HG02623 (cell line): Measurements from ENCODE around the gene MLH3.

Experiments used
- ATAC-seq: cut with Tn5 transposase; IDR thresholded peaks from one replicate; pipeline ENCODE4 v1.9.1; 2021; ENCODE audit warnings: moderate library complexity; ENCODE audit not compliant: unreplicated experiment

The MLH3 gene

DNA sequence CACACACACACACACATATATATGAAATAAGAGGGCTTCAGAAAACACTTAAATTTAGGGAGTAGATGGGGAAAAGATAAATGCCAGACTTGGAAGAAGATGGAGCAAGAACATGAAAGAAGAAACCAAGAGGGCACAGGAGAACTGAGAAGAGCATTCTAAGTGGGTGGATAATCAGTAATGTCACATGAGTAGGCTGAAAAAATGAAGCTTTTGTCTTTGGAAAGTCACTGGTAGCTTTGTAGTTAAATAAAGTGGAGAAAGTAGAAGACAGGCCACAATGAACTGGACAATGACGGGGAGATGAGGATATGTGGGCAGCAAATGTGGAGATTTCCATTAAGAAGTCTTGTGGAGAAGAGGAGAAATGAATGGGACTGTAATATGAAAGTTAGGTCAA lies 15.9 kb upstream of the MLH3 start:
- ATAC-seq: no peak

DNA sequence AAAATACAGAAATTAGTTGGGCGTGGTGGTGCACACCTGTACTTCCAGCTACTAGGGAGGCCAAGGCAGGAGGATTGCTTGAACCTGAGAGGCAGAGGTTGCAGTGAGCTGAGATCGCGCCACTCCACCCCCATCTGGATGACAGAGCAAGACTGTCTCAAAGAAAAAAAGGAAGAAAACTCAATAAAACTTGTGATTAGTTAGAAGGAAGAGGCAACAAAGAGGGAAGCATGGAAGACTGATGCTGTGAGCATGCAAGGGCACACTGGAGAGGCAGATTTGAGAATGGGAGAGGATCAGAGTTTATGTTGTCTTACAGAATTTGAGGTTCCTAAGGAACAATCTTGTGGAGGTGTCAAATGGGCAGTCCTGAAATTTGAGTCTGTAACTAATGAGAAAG lies 15.4 kb upstream of the MLH3 start:
- no peak for ATAC-seq

DNA sequence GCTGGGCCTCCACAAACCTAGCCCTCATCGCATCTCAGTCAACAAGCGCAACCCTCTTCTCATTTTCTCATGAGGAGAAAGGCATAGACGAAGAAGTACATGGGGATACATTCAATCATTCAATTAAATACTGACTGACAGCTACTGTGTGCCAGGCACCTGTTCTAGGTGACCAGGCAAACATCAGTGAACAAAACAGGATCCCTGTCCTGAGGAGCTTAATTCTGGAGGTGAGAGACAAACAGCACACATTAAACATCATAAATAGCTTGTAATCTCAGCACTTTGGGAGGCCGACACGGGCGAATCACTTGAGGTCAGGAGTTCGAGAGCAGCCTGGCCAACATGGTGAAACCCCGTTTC lies 12.9 kb upstream of the MLH3 start:
- ATAC-seq: peak; percentile 8

DNA sequence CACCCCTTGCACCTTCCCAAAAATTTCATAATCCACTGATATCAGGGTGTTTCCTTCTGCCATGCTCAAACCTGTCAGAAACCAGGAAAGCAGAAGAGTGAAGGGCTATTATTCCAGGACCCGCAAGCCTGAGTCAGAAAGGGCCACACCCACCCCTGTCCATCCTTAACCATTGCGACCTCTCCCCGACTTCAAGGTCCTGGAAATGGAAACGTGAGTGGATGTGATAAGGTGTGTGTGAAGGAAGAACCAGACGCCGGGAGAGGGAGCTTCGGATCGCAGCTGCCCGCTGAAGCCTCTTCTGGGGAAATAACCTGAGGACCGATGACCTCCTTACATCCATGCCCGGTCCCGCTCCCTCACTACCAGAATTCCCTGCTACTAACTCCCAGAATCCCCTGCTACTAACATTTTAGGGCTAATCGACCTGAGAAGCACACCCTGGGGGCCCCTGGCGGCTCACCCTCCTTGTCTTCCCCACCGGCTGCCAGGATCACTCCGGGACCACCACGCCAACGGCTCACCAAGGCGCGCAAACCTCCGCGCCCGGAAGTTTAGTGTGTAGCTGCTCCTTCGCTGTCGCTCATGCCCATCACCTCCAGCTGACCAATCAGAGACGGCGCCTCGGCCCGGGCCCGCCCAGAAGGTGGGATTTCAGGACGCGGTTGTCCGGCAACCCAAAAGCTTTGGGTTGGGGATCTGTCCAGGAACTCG lies 12.4 kb upstream of the MLH3 start, which contains the start of gene ACYP1:
Gene ACYP1 (minus strand): TSS at position 534 of the 714 bp plus-strand sequence. CDS start 471 bp downstream, at position 63.
- peak; percentile 98 for ATAC-seq

DNA sequence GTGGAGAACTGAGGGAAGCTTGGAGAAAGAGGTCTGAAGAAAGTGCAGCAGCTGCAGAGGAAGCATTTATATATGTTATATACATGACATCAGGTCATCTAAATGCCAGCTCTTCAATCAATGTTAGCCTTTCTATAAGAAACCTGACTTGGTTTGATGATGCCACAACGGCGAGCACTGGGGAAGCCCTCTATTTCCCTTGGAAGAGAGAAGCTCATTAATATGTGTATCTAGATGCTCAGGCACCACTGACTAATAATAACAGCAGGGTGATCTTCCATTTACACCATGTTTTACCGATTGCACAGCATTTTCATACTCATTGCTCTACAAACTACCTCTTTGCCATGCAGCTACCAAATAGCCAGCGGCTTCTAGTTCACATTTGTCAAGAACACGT lies 11.7 kb upstream of the MLH3 start:
- ATAC-seq: no peak

DNA sequence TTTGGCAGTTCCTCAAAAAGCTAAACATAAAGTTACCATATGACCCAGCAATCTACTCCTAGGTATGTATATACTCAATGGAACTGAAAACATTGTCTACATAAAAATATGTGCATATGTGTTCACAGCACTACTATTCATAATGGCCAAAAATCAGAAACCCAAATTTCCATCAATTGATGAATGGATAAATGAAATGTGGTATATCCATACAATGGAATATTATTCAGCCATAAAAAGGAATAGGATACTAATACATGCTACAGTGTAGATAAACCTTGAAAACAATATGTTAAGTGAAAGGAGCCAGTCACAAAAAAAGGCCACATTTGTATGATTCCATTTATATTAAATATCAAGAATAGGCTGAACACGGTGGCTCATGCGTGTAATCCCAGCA lies 9.2 kb upstream of the MLH3 start:
- no peak for ATAC-seq

DNA sequence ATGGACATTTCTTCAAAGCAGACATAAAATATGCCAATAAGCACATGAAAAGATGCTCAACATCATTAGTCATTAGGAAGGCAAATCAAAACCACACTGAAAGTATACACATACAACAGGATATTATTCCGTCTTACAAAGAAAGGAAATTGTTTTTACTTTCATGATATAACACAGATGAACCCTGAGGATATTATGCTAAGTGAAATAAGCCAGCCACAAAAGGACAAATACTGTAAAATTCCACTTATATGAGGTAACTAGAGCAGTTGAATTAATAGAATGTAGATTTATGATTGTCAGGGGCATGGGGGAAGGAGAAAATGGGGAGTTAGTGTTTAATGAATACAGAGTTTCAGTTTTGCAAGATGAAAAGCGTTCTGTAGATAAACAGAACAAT lies 8.4 kb upstream of the MLH3 start:
- ATAC-seq: no peak

DNA sequence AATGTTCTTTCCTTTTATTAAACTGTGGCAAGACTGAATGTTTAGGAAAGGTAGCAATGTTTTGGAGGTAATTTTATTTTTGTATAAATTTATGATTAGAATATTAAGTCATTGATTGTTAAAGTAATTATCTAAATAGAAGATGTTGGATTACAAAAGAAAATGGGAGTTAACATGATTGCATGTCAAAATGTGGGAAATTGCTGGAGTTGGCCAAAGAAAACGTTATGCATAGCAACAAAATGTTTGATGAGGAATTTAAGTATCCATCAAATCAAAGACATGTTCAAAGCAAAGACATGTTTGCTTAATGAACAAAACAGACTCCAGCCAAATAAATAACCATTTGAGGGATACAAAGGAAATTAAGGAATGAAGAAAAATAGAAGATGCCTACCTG lies 3.2 kb upstream of the MLH3 start:
- ATAC-seq: no peak

DNA sequence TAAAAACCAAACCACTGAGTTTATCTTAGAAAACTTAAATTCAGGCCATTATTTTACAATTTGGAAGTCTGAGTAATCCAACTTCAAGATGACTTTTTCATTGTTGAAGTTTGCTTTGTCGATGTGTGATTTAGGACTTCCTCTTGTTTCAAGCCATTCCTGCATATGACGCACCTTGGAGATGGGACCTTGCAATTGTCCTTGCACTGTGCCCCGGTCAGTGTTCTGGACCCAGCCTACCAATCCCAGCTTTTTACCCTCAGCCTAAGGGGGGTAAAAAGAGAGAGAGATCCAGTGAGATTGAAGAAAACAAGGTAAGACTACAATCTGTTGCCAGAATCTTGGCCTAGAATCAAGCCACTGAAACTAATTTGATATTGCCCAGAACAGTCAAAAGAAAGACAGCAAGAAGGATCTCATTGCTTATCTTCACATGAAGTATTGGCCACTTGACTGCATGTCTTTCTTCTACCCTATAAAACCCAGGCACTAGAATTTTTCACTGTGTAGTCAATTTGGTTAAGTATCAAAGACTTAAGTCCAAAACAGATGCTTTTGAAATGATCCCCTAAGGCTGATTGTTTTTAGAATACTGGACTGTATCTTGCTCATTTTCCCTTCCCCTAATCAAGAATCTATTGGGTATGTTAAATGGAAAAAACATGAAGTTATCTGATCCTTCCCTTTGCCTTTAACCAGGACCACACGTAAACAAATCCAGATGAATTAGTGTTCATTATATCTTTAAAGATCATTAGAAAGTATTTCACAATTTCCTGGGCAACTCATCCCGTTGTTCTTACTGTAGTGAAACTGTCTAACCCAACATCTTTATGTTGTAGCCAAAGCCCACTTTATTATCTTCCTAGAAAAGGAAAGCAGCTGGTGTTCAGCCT lies 2.4 kb upstream of the MLH3 start:
- no peak for ATAC-seq

DNA sequence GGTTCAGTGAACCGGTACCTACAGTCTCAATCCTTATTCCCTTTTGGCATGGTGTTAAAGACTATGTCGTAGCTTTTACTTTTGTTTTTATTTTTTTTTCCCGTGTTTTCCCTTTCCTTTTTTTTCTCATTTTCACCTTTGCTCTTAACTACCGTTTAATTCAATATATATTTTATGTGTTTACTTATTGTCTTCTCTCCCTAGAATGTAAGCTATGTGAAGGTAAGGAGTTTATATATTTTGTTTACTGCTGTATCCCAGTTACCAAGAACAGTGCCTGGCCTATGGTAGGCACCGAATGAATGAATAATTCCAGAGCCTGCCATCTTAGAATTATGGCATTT lies 261 bp upstream of the MLH3 start:
- no peak for ATAC-seq

DNA sequence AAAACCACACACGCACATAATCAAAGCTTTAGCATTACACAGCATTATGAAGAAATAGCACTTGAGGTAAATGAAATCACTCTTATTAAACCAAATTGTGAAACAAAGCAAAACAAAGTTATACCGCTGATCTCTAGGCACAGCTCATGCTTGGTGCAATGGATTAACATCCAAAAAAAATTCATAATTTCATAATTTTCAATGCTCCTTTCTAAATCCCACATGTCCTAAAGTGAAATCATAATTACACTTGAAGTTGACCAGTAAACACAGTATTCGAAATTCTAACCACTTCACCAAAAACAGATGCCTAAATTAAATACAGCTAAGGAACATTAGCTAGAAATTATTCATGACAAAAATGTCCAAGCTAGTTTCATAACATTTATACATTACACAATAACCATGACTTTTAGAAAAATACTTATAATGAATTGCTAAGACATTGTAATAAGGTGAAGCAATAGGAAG lies 1.5 kb downstream of the MLH3 start:
- ATAC-seq: no peak

DNA sequence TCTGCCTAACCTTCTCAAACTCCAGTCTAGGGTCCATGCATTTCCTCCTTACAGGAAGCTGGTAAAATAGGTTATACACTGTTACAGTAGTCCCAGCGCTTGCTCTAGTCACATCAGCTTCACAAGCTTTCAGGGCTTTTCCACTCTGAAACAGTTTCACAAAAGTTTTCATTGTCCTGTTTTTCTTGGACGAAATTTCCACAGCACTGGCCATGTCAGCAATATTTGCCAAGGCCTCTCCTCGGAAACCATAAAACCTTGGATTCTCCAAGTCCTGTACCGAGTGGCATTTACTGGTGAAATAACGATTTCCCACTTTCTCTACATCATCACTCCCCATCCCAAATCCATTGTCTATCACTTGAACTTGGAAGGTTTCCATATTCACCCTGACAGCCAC lies 2.1 kb downstream of the MLH3 start:
- no peak for ATAC-seq

DNA sequence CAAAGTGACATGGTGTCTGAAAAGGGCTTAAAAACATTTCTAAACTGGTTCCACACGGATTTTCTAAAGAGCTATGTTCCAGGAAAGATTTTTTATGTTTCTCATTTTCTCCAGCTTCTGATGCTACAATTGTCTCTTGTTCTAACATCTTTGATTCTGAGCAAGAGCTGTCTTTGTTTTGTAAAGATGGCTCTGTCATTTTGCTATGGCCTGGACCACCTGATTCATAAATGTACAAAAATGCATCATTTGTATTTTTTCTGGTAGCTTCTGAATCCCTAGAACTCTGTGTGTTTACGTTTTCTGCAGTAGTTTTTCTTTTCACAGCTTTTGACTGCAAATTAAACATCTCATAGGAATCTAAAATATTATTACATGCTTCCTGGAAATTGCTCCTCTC lies 3.2 kb downstream of the MLH3 start:
- no peak for ATAC-seq

DNA sequence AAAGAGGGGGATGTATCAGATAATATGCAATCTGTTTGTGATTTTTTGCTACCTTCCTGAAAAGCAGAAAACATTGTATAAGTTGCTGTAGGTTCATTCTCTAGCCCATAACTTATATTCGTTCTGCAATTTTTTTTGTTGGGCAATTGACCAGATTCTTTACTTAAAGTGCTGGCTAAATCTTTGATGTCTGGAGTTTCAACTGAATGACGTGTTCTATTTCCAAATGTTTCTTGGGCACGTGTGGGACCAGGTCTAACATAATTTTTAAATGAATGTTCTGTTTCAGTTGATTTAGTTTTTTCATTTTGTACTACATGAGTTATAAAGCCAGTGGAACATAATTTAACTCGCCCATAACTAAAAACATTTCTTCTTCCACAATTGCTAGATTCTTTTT lies 3.8 kb downstream of the MLH3 start:
- no peak for ATAC-seq

DNA sequence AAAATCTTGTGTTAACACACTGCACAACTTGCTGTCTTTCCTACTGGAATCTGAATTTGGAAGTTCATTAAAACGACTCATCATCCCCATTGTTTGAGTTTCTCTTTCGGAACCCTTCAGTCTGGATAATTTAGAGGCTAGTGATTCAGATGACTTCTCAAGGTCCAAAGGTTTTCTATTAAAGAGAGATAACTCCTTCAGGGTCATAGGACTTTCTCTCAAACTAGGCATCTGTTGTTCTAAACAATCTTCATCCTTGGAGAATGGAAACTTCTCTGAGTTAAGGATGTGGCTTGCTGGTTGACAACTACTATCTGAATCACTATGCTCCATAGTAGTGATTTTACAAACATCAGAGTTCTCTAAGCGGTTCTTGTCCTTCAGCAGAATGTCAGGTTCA lies 4.4 kb downstream of the MLH3 start:
- ATAC-seq: no peak

DNA sequence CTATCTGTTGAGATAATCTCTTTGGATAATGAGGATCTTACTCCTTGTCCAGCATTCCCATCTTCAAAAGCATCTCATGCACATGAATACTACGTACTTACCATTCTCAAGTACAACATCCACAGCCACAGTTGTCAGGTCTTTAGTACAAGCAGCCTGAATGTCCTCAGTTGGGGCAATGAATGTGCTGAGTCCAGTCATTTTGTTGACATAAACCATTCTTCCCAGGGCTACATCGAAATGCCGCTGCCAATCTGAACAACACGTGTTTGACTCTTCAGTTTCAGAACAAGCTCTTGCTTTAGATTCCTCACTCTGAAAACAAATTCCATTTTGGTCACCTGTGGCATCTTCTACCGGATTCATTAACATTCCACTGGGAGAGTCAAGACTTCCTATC lies 5.0 kb downstream of the MLH3 start:
- ATAC-seq: no peak

DNA sequence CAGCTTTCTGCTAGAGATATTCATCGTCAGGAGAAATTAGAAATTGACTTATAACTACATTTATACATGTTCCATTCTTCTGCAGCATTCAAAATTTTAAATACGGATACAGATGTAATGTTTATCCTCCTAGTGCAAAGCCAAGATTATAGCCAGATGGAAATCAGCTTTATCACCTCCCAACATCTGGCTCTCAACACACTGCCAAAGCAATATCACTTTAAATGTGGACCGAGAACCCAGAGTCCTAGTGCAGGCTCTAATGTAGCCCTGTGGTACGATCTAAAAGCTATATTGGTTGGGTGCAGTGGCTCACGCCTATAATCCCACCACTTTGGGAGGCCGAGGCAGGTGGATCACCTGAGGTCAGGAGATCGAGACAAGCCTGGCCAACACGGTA lies 6.5 kb downstream of the MLH3 start:
- ATAC-seq: no peak

DNA sequence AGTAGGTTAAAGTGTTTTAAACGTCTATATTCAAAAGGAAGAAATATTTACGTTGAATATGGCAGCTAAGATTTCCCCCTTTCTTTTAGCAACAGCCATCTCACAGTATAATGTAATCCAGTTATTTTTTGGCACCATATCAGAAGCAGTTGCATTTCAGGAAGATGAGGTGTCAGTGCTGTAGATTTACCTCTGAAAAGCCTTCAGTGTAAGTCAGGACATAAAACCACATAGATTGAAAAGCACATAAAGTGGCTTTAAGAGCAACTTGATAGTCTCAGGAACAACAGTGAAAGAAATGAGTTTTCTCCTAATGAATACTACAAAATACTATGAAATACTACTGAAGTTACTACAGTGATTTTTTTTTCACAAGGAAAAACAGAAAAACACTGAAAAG lies 6.9 kb downstream of the MLH3 start:
- no peak for ATAC-seq

DNA sequence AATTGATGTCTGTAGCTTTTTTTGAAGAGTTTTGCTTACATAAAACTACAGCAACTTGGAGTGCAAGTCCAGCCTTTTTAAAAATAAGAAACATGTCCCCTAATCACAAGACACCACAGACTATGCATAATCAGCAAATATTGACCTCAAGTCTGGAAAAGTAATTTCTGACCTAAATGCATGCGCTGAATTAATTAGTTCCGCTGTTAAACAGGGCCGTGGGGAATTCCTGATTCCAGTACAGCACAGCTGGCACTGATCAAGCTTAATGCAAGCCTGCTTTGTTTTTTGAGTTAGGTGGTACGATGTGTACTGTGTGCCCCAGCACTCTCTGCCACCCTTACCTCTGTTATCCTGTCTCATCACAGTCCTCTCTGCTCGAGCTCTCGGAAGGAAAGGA lies 9.2 kb downstream of the MLH3 start:
- ATAC-seq: no peak

DNA sequence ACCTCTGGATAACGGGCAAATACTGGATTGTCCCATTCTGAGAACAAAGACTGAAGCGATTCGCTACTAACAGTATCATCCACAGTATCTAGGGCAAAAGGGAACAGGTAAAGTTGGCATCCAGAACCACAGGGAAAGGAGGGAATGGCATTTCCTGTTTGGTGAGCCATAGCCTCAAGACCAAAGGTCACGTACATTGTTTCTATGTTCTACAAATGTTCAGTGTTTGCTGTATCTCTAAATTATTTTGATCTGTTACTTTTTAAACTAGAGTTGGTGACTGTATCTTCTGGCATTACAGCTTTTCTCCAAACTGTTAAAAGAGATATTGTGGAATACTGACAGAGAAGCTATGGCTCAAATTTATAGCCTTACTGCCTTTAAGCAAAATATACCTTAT lies 9.7 kb downstream of the MLH3 start:
- no peak for ATAC-seq

DNA sequence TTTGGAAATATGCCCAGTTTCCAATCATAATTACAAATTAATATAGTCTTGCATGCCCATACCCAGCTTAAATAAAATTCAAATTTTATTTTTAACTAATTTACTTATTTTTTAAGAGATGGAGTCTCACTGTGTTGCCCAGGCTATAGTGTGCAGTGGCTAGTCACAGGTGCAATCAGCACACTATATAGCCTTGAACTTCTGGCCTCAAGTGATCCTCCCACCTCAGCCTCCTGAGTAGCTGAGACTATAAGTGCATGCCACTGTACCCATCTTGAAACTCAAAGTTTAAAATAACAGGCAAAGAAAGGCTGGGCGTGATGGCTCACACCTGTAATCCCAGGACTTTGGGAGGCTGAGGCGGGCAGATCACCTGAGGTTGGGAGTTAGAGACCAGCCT lies 10.3 kb downstream of the MLH3 start:
- ATAC-seq: no peak

DNA sequence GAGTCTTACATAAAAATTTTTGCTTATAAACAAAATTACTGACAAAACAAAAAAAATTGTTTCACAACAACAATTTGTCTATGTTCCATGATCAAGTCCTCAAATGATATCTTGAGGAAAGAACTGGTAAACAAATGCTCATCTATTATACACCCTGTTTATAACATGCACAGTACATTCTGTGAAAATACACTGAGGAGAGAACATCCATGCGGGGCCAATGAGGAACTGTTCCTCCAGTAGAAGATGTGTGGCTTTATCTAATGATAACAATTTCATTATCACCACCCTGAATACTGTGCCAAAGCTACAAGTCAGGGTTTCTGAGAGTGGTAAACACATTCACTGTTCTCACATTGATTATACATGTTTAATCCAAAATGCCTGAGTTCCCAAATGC lies 10.8 kb downstream of the MLH3 start:
- no peak for ATAC-seq
